Posterior cingulate gyrus (tissue), 11 donors: ENCODE data around the gene PCDHGA12.
A peak's percentile ranks its signal among the peaks of the same experiment; 100 is the strongest.
"Not testable (repeated sequence)": the region's sequence is repeated elsewhere in the genome, so short reads cannot be mapped to it uniquely, and the experiment has no call there.

ENCODE experiments used
- DNase-seq, 10 donors: peaks; one replicate each; pipeline versions ENCODE4 v3.0.0 to v3.0.0-alpha.2; 2020 to 2021; ENCODE audit warnings: mixed read lengths in 3 of 10
- intact Hi-C: fragments of 100-400 bp; cut with DNase I; formaldehyde crosslinking; loops from one replicate; pipeline ENCODE4 v1.15.1; 2023

The PCDHGA12 gene

DNA sequence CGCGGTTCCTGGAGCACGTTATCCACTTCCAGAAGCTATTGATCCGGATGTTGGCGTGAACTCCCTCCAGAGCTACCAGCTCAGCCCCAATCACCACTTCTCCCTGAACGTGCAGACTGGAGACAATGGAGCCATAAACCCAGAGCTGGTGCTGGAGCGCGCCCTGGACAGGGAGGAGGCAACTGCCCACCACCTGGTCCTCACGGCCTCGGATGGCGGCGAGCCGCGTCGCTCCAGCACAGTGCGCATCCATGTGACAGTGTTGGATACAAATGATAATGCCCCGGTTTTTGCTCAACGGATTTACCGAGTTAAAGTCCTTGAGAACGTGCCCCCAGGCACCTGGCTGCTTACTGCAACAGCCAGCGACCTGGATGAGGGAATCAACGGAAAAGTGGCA lies 26.9 kb upstream of the PCDHGA12 start:
- intact Hi-C loops: no loop called here

DNA sequence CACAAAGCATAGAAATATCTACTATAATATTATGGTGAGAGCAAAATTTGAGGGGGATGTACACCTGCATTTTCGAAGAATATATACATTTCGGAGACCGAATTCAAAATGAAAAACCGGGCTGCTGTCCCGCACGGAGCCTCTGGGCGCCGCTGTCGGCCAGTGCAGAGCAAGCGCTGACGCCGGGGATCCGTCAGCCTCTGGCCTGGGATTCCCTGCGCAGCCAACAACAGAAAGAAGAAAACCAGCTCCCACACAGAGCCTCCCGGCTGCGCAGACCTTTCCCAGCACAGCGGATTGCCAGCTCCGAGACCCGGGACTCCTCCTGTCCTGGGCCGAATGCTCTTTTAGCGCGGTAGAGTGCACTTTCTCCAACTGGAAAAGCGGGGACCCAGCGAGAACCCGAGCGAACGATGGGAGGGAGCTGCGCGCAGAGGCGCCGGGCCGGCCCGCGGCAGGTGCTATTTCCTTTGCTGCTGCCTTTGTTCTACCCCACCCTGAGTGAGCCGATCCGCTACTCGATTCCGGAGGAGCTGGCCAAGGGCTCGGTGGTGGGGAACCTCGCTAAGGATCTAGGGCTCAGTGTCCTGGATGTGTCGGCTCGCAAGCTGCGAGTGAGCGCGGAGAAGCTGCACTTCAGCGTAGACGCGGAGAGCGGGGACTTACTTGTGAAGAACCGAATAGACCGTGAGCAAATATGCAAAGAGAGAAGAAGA lies 22.4 kb upstream of the PCDHGA12 start, which contains the start of gene PCDHGB6:
PCDHGB6 (plus strand) TSS at position 232 of the 716 bp plus-strand sequence; CDS start at position 414, 182 bp downstream.
- peak in 2 of 10 donors; percentile 65 to 70 for DNase-seq
- intact Hi-C loops: not testable (repeated sequence)

More for the DNA sequence above, 26.9 kb upstream of the PCDHGA12 start:
- DNase-seq: peak in 1 of 10 donors; percentile 72

DNA sequence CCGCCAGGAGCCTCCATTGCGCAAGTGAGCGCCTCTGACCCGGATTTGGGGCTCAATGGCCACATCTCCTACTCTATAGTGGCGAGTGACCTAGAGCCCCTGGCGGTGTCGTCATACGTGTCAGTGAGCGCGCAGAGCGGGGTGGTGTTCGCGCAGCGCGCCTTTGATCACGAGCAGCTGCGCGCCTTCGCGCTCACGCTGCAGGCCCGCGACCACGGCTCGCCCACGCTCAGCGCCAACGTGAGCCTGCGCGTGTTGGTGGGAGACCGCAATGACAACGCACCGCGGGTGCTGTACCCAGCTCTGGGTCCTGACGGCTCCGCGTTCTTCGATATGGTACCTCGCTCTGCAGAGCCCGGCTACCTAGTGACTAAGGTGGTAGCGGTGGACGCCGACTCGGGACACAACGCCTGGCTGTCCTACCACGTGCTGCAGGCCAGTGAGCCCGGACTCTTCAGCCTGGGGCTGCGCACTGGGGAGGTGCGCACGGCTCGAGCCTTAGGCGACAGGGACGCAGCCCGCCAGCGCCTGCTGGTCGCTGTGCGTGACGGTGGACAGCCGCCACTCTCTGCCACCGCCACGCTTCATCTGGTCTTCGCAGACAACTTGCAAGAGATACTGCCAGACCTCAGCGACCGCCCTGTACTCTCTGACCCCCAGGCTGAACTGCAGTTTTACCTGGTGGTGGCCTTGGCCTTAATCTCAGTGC lies 20.6 kb upstream of the PCDHGA12 start:
- peak in 2 of 10 donors; percentile 43 to 73 for DNase-seq
- intact Hi-C loops: no loop called here

DNA sequence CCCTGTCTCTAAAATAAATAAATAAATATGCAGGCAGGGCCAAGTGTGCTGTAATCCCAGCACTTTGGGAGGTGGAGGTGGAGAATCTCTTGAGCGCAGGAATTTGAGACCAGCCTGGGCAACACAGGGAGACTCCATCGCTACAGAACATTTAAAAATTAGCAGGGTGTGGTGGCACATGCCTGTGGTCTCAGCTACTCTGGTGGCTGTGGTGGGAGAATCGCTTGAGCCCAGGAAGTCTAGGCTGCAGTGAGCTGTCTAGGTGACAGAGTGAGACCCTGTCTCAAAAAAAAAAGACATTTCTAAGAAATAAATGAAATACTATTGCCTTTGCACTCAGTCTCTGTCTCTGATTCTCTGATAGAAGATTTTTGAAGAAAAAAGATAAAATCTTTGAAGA lies 18.7 kb upstream of the PCDHGA12 start:
- DNase-seq: no peak
- intact Hi-C loops: no loop called here

DNA sequence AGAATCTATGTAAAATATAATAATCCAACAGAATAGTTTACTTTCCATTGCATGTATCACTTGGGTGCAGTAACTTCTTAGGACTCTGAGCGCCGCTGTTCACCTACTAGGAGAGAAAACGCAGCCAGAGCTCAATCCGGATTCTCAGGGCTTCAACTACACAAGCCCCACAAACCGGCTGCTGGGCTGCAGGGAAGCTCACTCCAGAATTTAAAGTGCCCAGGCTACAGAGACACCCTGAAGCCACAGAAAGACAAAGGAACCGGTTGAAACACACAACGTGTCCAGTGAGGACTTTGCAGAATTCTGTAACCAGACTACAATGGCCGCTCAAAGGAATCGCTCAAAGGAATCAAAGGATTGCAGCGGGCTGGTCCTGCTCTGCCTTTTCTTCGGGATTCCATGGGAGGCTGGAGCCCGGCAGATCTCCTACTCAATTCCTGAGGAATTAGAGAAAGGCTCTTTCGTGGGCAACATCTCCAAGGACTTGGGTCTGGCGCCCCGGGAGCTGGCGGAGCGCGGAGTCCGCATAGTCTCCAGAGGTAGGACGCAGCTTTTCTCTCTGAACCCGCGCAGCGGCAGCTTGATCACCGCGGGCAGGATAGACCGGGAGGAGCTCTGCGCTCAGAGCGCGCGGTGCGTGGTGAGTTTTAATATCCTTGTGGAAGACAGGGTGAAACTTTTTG lies 17.3 kb upstream of the PCDHGA12 start, which contains the start of gene PCDHGA10:
PCDHGA10 (plus strand) TSS at position 134 of the 686 bp plus-strand sequence; CDS start at position 323, 189 bp downstream.
- DNase-seq: peak in 3 of 10 donors; percentile 6 to 75 (median 73)
- intact Hi-C loops: no loop called here

DNA sequence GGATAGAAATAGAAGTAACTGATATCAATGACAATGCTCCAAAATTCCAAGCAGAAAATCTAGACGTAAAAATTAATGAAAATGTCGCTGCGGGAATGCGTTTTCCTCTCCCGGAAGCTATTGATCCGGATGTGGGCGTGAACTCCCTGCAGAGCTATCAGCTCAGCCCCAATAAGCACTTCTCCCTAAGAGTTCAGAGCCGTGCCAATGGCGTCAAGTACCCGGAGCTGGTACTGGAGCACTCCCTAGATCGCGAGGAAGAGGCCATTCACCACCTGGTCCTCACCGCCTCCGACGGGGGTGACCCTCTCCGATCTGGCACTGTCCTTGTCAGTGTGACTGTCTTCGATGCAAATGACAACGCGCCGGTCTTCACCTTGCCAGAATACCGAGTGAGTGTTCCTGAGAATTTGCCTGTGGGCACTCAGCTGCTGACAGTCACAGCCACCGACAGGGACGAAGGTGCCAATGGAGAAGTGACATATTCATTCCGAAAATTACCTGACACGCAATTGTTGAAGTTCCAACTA lies 16.7 kb upstream of the PCDHGA12 start:
- intact Hi-C loops: no loop called here
- DNase-seq: peak in 2 of 10 donors; percentile 40 to 49

DNA sequence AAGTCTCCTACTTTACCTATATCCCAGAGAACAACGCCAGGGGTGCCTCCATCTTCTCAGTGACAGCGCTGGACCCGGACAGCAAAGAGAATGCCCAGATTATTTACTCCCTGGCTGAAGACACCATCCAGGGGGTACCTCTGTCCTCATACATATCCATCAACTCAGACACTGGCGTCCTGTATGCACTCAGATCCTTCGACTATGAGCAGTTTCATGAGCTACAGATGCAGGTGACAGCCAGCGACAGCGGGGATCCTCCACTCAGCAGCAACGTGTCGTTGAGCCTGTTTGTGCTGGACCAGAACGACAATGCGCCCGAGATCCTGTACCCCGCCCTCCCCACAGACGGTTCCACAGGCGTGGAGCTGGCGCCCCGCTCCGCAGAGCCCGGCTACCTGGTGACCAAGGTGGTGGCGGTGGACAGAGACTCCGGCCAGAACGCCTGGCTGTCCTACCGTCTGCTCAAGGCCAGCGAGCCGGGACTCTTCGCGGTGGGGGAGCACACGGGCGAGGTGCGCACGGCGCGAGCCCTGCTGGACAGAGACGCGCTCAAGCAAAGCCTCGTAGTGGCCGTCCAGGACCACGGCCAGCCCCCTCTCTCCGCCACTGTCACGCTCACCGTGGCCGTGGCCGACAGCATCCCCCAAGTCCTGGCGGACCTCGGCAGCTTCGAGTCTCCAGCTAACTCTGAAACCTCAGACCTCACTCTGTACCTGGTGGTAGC lies 15.6 kb upstream of the PCDHGA12 start:
- peak in 1 of 10 donors; percentile 73 for DNase-seq
- intact Hi-C loops: loop anchor here (5.0 kb wide), 1 partner anchor 108 kb away; no protein-coding TSS in a partner anchor

DNA sequence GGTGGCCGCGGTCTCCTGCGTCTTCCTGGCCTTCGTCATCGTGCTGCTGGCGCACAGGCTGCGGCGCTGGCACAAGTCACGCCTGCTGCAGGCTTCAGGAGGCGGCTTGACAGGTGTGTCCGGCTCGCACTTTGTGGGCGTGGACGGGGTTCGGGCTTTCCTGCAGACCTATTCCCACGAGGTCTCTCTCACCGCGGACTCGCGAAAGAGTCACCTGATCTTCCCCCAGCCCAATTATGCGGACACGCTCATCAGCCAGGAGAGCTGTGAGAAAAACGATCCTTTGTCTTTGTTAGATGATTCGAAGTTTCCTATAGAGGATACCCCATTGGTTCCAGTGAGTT lies 15.1 kb upstream of the PCDHGA12 start:
- DNase-seq: peak in 1 of 10 donors; percentile 44
- intact Hi-C loops: loop anchor here (5.0 kb wide), 1 partner anchor 107 kb away; no protein-coding TSS in a partner anchor

DNA sequence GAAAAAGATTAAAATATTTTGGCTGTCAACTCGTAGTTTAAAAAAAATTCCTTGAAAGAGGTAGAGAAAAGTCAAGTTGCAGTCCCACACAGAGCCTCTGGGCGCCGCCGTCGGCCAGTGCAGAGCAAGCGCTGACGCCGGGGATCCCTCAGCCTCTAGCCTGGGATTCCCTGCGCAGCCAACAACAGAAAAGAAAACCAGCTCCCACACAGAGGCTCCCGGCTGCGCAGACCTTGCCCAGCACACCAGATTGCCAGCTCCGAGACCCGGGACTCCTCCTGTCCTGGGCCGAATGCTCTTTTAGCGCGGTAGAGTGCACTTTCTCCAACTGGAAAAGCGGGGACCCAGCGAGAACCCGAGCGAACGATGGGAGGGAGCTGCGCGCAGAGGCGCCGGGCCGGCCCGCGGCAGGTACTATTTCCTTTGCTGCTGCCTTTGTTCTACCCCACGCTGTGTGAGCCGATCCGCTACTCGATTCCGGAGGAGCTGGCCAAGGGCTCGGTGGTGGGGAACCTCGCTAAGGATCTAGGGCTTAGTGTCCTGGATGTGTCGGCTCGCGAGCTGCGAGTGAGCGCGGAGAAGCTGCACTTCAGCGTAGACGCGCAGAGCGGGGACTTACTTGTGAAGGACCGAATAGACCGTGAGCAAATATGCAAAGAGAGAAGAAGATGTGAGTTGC lies 12.7 kb upstream of the PCDHGA12 start, which contains the start of gene PCDHGB7:
PCDHGB7 (plus strand) TSS at position 184 of the 679 bp plus-strand sequence; CDS start at position 367, 183 bp downstream.
- intact Hi-C loops: loop anchor here (2.0 to 5.0 kb wide), 2 partner anchors 105 to 141 kb away; no protein-coding TSS in a partner anchor

DNA sequence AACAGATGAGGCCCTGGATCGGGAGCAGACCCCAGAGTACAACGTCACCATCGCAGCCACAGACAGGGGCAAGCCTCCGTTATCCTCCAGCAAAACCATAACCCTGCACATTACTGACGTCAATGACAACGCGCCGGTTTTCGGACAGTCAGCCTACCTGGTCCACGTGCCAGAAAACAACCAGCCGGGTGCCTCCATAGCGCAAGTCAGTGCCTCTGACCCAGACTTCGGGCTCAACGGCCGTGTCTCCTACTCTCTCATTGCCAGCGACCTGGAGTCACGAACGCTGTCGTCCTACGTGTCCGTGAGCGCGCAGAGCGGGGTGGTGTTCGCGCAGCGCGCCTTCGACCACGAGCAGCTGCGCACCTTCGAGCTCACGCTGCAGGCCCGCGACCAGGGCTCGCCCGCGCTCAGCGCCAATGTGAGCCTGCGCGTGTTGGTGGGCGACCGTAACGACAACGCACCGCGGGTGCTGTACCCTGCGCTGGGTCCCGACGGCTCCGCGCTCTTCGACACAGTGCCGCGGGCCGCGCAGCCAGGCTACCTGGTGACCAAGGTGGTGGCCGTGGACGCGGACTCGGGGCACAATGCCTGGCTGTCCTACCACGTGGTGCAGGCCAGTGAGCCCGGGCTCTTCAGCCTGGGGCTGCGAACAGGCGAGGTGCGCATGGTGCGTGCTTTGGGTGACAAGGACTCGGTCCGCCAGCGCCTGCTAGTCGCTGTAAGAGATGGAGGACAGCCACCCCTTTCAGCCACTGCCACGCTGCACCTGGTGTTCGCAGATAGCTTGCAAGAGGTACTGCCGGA lies 11.0 kb upstream of the PCDHGA12 start:
- peak in 2 of 10 donors; percentile 68 to 76 for DNase-seq
- intact Hi-C loops: loop anchor here (5.0 kb wide), 1 partner anchor 103 kb away; no protein-coding TSS in a partner anchor

More for the DNA sequence above, 12.7 kb upstream of the PCDHGA12 start, which contains the start of gene PCDHGB7:
- DNase-seq: peak in 7 of 10 donors; percentile 20 to 90 (median 56)

DNA sequence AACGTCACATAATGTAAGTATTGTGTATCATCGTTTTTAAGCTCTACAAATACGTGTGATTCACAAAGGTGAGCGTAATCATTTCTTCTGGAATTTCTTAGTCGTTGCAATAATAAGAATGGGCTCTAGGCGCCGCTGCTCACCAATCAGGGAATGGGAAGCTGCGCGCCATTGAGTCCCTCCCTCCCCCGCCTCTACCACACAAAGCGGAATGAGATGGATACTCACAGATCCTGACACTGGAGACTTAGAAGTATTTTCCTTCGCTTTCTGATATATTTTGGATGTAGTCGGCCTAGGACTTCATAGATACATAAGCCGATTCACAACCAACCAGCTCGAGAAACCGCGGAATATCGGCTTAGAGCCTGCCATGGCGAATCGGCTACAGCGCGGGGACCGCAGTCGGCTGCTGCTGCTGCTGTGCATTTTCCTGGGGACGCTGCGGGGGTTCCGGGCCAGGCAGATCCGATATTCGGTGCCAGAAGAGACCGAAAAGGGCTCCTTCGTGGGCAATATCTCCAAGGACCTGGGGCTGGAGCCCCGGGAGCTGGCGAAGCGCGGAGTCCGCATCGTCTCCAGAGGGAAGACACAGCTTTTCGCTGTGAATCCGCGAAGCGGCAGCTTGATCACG lies 9.3 kb upstream of the PCDHGA12 start, which contains the start of gene PCDHGA11:
PCDHGA11 (plus strand) TSS at position 197 of the 634 bp plus-strand sequence; CDS start at position 374, 177 bp downstream.
- intact Hi-C loops: no loop called here

DNA sequence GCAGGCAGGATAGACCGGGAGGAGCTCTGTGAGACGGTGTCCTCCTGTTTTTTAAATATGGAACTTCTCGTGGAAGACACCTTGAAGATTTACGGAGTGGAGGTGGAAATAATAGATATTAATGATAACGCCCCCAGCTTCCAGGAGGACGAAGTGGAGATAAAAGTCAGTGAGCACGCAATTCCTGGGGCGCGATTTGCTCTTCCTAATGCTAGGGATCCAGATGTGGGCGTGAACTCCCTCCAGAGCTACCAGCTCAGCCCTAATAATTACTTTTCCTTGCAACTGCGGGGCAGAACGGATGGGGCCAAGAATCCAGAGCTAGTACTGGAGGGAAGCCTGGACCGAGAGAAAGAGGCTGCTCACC lies 8.8 kb upstream of the PCDHGA12 start:
- intact Hi-C loops: no loop called here
- DNase-seq: no peak

More for the DNA sequence above, 9.3 kb upstream of the PCDHGA12 start, which contains the start of gene PCDHGA11:
- peak in 1 of 10 donors; percentile 66 for DNase-seq

DNA sequence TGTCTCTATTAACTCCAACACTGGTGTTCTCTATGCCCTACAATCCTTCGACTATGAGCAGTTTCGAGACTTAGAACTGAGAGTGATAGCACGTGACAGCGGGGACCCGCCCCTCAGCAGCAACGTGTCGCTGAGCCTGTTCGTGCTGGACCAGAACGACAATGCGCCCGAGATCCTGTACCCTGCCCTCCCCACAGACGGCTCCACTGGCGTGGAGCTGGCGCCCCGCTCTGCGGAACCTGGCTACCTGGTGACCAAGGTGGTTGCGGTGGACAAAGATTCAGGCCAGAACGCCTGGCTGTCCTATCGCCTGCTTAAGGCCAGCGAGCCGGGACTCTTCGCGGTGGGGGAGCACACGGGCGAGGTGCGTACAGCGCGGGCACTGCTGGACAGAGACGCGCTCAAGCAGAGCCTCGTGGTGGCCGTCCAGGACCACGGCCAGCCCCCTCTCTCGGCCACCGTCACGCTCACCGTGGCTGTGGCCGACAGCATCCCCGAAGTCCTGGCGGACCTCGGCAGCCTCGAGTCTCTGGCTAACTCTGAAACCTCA lies 7.5 kb upstream of the PCDHGA12 start:
- peak in 2 of 10 donors; percentile 59 for DNase-seq
- intact Hi-C loops: no loop called here

DNA sequence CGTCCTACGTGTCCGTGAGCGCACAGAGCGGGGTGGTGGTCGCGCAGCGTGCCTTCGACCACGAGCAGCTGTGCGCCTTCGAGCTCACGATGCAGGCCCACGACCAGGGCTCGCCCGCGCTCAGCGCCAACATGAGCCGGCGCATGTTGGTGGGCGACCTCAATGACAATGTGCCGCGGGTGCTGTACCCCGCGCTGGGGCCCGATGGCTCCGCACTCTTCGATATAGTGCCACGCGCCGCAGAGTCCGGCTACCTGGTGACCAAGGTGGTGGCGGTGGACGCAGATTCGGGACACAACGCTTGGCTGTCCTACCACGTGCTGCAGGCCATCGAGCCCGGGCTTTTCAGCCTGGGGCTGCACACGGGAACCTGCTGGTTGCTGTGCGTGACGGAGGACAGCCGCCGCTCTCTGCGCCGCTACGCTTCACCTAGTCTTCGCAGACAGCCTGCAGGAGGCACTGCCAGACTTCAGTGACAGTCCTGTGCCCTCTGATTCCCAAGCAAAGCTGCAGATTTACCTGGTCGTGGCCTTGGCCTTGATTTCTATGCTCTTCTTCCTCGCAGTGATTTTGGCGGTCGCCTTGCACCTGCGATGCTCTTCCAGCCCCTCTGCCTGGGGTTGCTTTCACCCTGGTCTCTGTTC lies 2.4 kb upstream of the PCDHGA12 start:
- intact Hi-C loops: no loop called here
- DNase-seq: no peak

DNA sequence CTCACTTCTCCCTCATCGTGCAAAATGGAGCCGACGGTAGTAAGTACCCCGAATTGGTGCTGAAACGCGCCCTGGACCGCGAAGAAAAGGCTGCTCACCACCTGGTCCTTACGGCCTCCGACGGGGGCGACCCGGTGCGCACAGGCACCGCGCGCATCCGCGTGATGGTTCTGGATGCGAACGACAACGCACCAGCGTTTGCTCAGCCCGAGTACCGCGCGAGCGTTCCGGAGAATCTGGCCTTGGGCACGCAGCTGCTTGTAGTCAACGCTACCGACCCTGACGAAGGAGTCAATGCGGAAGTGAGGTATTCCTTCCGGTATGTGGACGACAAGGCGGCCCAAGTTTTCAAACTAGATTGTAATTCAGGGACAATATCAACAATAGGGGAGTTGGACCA lies 979 bp downstream of the PCDHGA12 start:
- intact Hi-C loops: no loop called here
- peak in 1 of 10 donors; percentile 82 for DNase-seq

DNA sequence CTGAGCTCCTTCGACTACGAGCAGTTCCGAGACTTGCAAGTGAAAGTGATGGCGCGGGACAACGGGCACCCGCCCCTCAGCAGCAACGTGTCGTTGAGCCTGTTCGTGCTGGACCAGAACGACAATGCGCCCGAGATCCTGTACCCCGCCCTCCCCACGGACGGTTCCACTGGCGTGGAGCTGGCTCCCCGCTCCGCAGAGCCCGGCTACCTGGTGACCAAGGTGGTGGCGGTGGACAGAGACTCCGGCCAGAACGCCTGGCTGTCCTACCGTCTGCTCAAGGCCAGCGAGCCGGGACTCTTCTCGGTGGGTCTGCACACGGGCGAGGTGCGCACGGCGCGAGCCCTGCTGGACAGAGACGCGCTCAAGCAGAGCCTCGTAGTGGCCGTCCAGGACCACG lies 2.0 kb downstream of the PCDHGA12 start:
- intact Hi-C loops, DNase-seq: not testable (repeated sequence)

DNA sequence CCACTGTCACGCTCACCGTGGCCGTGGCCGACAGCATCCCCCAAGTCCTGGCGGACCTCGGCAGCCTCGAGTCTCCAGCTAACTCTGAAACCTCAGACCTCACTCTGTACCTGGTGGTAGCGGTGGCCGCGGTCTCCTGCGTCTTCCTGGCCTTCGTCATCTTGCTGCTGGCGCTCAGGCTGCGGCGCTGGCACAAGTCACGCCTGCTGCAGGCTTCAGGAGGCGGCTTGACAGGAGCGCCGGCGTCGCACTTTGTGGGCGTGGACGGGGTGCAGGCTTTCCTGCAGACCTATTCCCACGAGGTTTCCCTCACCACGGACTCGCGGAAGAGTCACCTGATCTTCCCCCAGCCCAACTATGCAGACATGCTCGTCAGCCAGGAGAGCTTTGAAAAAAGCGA lies 2.4 kb downstream of the PCDHGA12 start:
- DNase-seq, intact Hi-C loops: not testable (repeated sequence)
